Left lung (tissue), 14 donors: ENCODE measurements around the gene SYT10. TPM values are rescaled to one million over a fixed set of nuclear protein-coding genes. Genes with fewer than 3 reads are reported as not detected.

Experiments
- ATAC-seq: fragments of 200-7000 bp; cut with Tn5 transposase; one replicate; pipeline ENCODE4 v1.9.1; 2020; ENCODE audit warnings: moderate library complexity
- DNase-seq, 4 donors: peaks; one replicate each; pipeline ENCODE4 v3.0.0-alpha.2; 2013 to 2020
- H3K27ac ChIP-seq, 2 donors: fragments of 200-600 bp; sonication (generic) in 1 of 2; one replicate each; pipeline versions ENCODE4 v1.5.0 to v1.8.0; 2020 to 2021
- H3K27me3 ChIP-seq, 2 donors: fragments of 200-600 bp; sonication (generic) in 1 of 2; one replicate each; pipeline versions ENCODE4 v1.5.0 to v1.8.0; 2020 to 2021
- H3K36me3 ChIP-seq, 2 donors: fragments of 200-600 bp; sonication (generic) in 1 of 2; one replicate each; pipeline versions ENCODE4 v1.5.0 to v1.8.0; 2020 to 2021
- H3K4me1 ChIP-seq, 2 donors: fragments of 200-600 bp; one replicate each; pipeline ENCODE4 v1.8.0; 2021
- H3K4me3 ChIP-seq, 2 donors: fragments of 200-600 bp; sonication (generic) in 1 of 2; one replicate each; pipeline versions ENCODE4 v1.5.0 to v1.8.0; 2020 to 2021; ENCODE audit warnings: mild to moderate bottlenecking in 1 of 2
- H3K9me3 ChIP-seq, 2 donors: fragments of 200-600 bp; sonication (generic) in 1 of 2; one replicate each; pipeline versions ENCODE4 v1.5.0 to v1.8.0; 2020 to 2021
- intact Hi-C, 2 donors: fragments of 100-400 bp; cut with DNase I; formaldehyde crosslinking; loops; one replicate each; pipeline versions ENCODE4 v1.11.2 to v1.14.2; 2022
- long read RNA-seq, 12 donors: library from polyadenylated mRNA in 2 of 12; unstranded in 2 of 12; transcript quantifications; one replicate each; pipeline ENCODE4 v2.0.0 and lab custom pipeline, GENCODE V29; 2019 to 2026
- polyA plus RNA-seq, 6 donors: library from polyadenylated mRNA; unstranded; fragments of 120-200 nt; gene quantifications; one replicate each; pipeline ENCODE4 v1.2.1, GENCODE V29; 2013; ENCODE audit not compliant: insufficient read length in 6 of 6
- total RNA-seq, 2 donors: library from RNA; stranded (reverse); fragmentation: NEBNext Ultra II Directional; extraction: Animal tissue kit (Norgen Biotek cat#: 25700); gene quantifications; one replicate each; pipeline ENCODE4 v1.2.1, GENCODE V29; 2021
- TF ChIP-seq, protein P1 (sequence below), 2 donors: fragments of 200-600 bp; sonication (generic) in 1 of 2; IDR thresholded peaks; one replicate each; pipeline versions ENCODE4 v1.5.0 to v1.8.0; 2021; ENCODE audit warnings: antibody characterized with exemption in 2 of 2
- donor health status: DM: no; HTN: yes; CAD: no.
- donor health status: DM: no; HTN: no; CAD: no.

The SYT10 gene, protein sequence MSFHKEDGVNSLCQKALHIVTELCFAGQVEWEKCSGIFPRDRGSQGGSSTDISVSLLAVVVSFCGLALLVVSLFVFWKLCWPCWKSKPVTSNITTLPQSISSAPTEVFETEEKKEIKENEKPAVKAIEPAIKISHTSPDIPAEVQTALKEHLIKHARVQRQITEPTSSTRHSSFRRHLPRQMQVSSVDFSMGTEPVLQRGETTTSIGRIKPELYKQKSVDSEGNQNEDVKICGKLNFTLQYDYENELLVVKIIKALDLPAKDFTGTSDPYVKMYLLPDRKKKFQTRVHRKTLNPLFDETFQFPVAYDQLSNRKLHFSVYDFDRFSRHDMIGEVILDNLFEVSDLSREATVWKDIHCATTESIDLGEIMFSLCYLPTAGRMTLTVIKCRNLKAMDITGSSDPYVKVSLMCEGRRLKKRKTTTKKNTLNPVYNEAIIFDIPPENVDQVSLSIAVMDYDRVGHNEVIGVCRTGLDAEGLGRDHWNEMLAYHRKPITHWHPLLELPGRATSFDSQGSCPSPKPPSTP
- total RNA-seq: not detected
- under 1 TPM in 4 of 6 donors, not detected in 2; 0.03 to 0.08 (median 0.06) TPM for polyA plus RNA-seq
- long read RNA-seq, donor 1: 0 reads
- long read RNA-seq, donor 2: 0 reads
- long read RNA-seq, donor 3: 0 reads
- long read RNA-seq, donor 4: 0 reads
- long read RNA-seq, donor 5: 0 reads
- long read RNA-seq, donor 6: 0 reads
- long read RNA-seq, donor 7: 0 reads
- long read RNA-seq, donor 8: 0 reads
- long read RNA-seq, donor 9: 0 reads
- long read RNA-seq, donor 10: 0 reads
- long read RNA-seq, donor 11: 0 reads
- long read RNA-seq, donor 12: 0 reads

DNA sequence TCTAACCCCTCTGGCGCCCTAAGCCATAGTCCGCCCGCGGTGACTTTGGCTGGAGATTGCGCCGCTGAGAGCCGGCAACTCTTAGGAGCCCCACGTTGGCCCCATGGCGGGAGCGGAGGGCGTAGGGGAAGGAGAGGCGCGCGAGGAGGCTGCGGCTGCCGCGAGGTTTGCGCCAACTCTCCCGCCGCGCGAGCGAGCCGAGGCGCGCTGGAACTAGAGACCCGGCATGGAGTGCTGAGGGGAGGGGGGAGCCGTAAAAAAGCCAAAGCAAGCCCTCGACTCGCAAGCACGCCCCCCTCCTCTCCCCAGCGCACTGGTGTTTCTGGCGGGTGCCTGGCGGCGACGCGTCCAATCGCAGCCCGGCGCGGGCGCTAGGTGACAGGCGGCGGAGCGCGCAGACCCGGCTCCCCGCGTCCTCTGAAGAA is at the start of gene SYT10:
Gene SYT10, minus strand, starts transcription at position 233 of the 425 bp plus-strand sequence. CDS start 297 bp downstream, outside the sequence.
- TF ChIP-seq, protein P1, sequence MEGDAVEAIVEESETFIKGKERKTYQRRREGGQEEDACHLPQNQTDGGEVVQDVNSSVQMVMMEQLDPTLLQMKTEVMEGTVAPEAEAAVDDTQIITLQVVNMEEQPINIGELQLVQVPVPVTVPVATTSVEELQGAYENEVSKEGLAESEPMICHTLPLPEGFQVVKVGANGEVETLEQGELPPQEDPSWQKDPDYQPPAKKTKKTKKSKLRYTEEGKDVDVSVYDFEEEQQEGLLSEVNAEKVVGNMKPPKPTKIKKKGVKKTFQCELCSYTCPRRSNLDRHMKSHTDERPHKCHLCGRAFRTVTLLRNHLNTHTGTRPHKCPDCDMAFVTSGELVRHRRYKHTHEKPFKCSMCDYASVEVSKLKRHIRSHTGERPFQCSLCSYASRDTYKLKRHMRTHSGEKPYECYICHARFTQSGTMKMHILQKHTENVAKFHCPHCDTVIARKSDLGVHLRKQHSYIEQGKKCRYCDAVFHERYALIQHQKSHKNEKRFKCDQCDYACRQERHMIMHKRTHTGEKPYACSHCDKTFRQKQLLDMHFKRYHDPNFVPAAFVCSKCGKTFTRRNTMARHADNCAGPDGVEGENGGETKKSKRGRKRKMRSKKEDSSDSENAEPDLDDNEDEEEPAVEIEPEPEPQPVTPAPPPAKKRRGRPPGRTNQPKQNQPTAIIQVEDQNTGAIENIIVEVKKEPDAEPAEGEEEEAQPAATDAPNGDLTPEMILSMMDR (IDR thresholded peaks at IDR 0.05): no peak
- ATAC-seq: peak; percentile 35

DNA sequence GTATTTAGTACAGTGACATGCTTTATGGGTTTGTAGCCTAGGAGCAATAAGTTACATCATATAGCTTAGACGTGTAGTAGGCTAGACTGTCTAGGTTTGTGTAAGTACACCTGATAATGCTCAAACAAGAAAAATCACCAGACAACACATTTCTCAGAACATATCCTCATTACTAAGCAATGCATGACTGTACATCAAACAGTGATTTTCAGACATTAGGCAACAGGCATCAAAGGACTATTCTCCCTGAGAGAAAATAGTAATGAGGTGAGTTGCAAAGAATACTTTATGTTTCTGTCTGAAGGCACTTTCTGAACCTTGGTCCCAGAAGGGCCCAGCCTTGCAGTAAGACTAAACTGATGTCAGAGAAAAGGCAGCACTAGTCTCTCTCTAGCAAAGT is 48.4 kb upstream of the SYT10 start:
- ATAC-seq (no peak), DNase-seq (no peak)
- Histone ChIP-seq H3K9me3 (peaks cover 0 to 12% of the 10 kb centered on the region in 2 donors), H3K27ac (no peak overlapping the region), H3K27me3 (no peaks in the 10 kb centered on the region), H3K4me3 (no peak overlapping the region), H3K4me1 (no peaks in the 10 kb centered on the region), H3K36me3 (no peaks in the 10 kb centered on the region)
- intact Hi-C loops: no loop called here
- TF ChIP-seq, protein P1 (IDR thresholded peaks at IDR 0.05): no peak

More for the DNA sequence above, at the start of gene SYT10:
- H3K9me3 ChIP-seq: no peaks in the 10 kb centered on the region
- intact Hi-C loops: no loop called here
- no peaks in the 10 kb centered on the region for H3K36me3 ChIP-seq
- H3K4me3 ChIP-seq: peak within 1 kb of the TSS; percentile 27 to 34
- H3K4me1 ChIP-seq: peaks cover 0 to 11% of the 10 kb centered on the region in 2 donors
- no peak within 1 kb of the TSS for H3K27ac ChIP-seq
- peaks cover 42 to 56% of the 10 kb centered on the region in 2 donors for H3K27me3 ChIP-seq
- peak in 3 of 4 donors; percentile 7 to 67 (median 13) for DNase-seq

DNA sequence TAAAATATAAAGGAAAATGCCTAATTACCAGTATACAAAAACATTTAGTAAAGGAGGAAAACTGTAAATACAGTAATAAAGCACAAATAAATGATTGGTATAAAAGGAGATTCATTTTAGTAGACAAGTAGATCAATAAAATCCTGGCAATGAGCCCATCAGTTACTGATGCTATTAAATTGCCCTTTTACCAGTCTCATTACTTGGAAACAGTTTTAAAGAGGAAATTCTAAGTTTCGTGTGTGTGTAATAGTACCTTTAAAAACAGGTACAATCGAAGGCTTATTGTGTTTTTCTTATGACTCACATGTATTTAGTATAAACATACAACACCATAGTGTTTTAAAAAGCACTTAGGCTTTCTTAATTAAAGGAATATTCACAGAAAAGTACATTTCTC is 46.4 kb upstream of the SYT10 start:
- H3K9me3 ChIP-seq: no peaks in the 10 kb centered on the region
- intact Hi-C loops: no loop called here

DNA sequence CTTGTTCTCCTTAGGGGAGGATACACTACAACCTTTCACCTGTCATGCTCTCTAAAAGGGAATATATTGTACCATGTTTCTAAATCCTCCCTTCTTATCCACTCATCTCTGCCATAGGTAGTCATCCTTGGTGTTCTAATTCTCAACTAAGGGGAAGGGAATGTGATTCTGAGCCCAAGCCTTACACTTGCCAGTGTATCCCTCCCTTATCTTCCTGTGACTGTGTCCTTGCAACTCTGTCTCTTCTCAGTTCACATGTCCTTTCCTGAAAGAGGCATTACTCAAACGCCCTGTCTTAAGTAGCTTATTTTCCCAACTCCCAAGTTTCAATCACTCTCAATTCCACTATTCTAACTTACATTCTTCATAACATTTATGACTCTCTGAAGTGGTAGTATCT is 44.5 kb upstream of the SYT10 start:
- no peaks in the 10 kb centered on the region for H3K27me3 ChIP-seq
- DNase-seq (no peak), ATAC-seq (no peak)
- H3K4me3 ChIP-seq: no peak overlapping the region
- TF ChIP-seq, protein P1 (IDR thresholded peaks at IDR 0.05): no peak
- intact Hi-C loops: no loop called here
- no peak overlapping the region for H3K27ac ChIP-seq
- no peaks in the 10 kb centered on the region for H3K36me3 ChIP-seq
- no peaks in the 10 kb centered on the region for H3K9me3 ChIP-seq
- no peaks in the 10 kb centered on the region for H3K4me1 ChIP-seq

More for the DNA sequence above, 46.4 kb upstream of the SYT10 start:
- Histone ChIP-seq H3K27me3 (no peaks in the 10 kb centered on the region), H3K27ac (no peak overlapping the region), H3K4me3 (no peak overlapping the region), H3K36me3 (no peaks in the 10 kb centered on the region), H3K4me1 (no peaks in the 10 kb centered on the region)
- TF ChIP-seq, protein P1 (IDR thresholded peaks at IDR 0.05): no peak
- ATAC-seq (no peak), DNase-seq (no peak)

DNA sequence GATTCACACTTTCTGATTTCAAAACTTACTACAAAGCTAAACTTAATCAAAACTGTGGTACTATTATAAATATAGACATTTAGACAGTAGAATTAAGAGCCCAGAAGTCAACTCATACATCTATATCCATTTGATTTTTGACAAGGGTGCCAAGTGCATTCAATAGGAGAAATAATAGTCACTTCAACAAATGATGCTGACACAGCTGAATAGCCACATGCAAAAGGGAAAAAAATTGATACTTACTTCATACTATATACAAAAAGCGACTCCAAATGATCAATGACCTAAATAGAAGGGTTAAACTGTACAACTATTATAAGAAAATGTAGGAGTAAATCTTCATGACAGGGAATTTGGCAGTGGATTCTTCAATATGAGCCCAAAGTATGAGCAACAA is 40.7 kb upstream of the SYT10 start:
- no peak for ATAC-seq
- H3K27me3 ChIP-seq: no peaks in the 10 kb centered on the region
- intact Hi-C loops: no loop called here
- H3K27ac ChIP-seq: no peak overlapping the region
- H3K36me3 ChIP-seq: no peaks in the 10 kb centered on the region
- TF ChIP-seq, protein P1 (IDR thresholded peaks at IDR 0.05): no peak
- H3K9me3 ChIP-seq: no peaks in the 10 kb centered on the region
- DNase-seq: no peak
- no peaks in the 10 kb centered on the region for H3K4me1 ChIP-seq
- no peak overlapping the region for H3K4me3 ChIP-seq
